ENCODE data around the gene MACC1. TPM values are rescaled to one million over a fixed set of nuclear protein-coding genes. Genes with fewer than 3 reads are reported as not detected.

MACC1 gene
- total RNA-seq, 2 experiments from 2014 or later, result 1.5 to 2.7 TPM

DNA sequence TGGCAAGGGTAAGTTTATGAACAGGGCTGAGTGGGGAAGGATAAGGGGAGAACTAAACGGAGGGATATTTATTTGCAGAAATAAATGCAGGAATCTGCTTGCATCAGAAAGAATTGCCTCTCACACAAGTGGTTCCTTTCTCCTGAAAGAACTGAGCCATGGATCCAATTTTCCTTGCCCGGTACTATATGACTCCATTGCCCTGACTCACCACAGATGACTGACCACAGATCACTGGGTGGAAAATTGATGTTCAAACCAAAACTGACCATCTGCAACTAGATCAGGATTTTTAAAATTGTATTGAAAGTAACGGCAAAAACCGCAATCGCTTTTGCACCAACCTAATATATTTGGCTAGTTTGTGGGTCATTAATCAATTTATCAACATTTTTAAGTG is 6.2 kb upstream of the MACC1 start:
- H3K4me1 Mint-ChIP-seq, result peaks cover 15% of the 10 kb centered on the region
- H3K36me3 Mint-ChIP-seq, result no peaks in the 10 kb centered on the region
- H3K9me3 Mint-ChIP-seq (ENCODE audit: low read depth), result no peaks in the 10 kb centered on the region
- CTCF ChIA-PET, result no interaction called here
- no peak overlapping the region for H3K27ac Mint-ChIP-seq
- DNase-seq (no peak), ATAC-seq (no peak)
- H3K4me3 Mint-ChIP-seq, result no peak overlapping the region
- no peaks in the 10 kb centered on the region for H3K27me3 Mint-ChIP-seq

DNA sequence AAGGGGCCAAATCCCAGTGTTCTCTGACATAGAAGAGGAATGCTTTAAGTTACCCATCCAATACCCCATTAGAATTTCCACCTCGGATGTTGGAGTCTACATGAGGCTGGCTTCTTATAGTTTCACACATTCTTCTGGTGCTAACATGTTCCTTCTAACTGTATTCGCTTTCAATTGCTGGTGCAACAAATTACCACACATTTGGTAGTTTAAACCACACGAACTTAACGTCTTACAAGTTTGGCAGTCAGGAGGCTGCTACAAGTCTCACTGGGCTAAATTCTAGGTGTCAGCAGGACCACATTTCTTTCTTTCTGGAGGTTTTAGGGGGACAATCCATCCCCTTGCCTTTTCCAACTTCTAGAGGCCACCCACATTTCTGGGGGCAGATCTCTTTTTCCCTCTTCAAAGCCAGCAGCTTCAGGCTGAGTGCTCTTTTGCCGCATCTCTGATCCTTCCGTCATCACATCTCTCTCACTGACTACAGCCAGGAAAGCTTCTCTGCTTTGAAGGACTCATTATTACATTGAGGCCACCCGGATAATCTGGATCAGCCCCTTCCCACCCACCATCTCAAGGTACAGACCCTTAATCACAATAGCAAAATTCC is 5.1 kb upstream of the MACC1 start:
- Mint-ChIP-seq H3K27me3 (no peaks in the 10 kb centered on the region), H3K36me3 (no peaks in the 10 kb centered on the region), H3K4me3 (no peak overlapping the region), H3K9me3 (ENCODE audit: low read depth) (no peaks in the 10 kb centered on the region), H3K4me1 (peaks cover 17% of the 10 kb centered on the region), H3K27ac (no peak overlapping the region)
- ATAC-seq, result no peak
- DNase-seq, result no peak
- CTCF ChIA-PET, result no interaction called here

DNA sequence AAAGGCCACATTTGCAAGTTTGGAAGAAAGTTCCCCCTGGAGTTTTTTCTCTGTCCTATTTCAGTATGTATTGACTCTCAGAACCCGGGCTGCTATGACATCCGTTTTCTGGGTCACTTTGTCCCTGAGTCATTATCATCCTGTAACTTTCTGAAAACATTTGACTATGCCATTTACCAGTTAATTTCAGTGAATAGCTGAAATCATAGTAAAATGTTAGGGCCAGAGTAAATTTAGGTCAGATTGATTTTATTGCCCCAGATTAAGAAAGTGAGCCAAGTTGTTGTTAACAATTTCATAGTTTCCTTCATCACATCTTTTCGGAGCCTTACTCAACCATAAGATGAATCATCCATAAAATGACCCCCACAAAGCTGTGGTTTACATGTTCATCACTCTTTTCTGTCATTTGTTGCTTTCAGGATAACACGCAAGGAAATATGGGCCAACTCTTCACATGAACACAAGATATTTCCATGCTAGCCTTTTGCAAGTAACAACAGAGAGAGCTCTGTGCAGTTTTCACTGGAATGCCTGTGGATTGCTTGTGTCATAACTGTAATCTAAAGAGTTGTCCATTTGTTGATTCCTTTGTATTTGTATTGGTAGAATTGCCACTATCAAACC is 3.9 kb upstream of the MACC1 start:
- Mint-ChIP-seq H3K4me1 (peaks cover 17% of the 10 kb centered on the region), H3K4me3 (no peak overlapping the region), H3K9me3 (ENCODE audit: low read depth) (no peaks in the 10 kb centered on the region), H3K36me3 (no peaks in the 10 kb centered on the region), H3K27me3 (no peaks in the 10 kb centered on the region), H3K27ac (peak overlapping the region; percentile 37)
- DNase-seq, result no peak
- ATAC-seq, result peak; percentile 32
- CTCF ChIA-PET, result no interaction called here

DNA sequence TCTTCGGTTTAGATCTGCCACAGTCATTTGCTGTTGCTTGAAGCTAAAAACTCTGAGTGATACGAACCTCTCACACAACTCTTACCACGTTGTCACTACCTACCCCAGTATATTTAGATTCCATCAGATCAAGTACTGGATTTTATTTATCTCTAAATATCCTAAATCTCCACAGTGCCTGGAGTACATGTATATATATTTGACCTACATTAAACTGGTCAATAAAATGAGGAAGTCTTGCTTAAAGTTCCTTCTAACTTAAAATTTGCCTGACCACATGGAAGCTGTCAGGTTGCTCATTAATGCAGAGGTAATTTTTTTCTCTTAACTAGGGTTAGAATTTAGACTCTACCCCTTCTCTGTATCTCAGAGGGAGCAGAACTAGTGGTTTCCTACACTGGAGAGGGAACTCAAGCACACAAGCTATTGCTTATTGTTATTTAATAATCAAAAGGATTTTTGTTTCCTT is 3.1 kb upstream of the MACC1 start:
- ATAC-seq (no peak), DNase-seq (no peak)
- CTCF ChIA-PET, result no interaction called here

DNA sequence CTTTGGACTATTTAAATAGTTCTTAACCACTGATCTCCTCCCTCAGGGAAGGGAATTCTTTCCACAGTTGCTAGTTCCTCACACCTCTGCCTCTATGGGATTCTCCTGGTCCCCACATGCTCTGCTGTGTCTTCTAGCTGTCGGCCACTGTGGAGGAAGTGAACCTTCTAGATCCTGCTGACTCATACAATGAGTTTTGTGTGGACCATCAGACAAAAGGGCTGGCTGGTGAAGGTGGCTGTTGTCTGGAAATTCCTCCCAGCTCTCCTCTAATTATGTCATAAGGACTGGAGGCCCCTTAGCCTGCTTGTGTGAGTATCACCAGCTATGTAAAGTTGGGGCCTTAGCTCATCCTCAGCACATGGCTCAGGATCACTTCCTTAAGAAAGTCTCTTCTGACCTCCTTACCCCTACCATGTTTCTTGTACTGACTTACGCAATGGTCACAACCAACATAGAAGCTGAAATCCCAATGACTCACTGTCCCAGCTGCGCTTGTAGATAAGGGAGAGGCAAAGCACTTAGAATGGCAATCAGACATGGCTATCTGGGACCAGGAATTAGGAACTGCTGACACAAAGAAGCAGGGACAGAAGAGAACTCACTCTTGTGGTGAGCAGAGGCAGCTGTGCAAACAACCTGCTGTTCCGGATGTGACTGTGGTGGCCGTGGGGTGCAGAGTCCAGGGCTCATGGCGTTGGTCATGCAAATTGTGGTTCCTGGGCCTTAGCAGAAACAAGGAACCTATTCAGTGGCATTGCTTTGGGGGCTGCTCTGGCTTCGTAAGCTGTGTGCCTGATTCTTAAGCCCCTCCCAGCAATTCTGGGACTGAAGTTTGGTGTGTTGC is 2.5 kb upstream of the MACC1 start:
- Mint-ChIP-seq H3K27me3 (no peaks in the 10 kb centered on the region), H3K9me3 (ENCODE audit: low read depth) (no peaks in the 10 kb centered on the region), H3K36me3 (no peaks in the 10 kb centered on the region), H3K27ac (peak overlapping the region; percentile 30), H3K4me3 (no peak overlapping the region), H3K4me1 (peaks cover 17% of the 10 kb centered on the region)
- DNase-seq, result peak; percentile 51
- CTCF ChIA-PET, result no interaction called here
- ATAC-seq, result peak; percentile 60

More for the DNA sequence above, 3.1 kb upstream of the MACC1 start:
- Mint-ChIP-seq H3K4me1 (peaks cover 17% of the 10 kb centered on the region), H3K27me3 (no peaks in the 10 kb centered on the region), H3K4me3 (no peak overlapping the region), H3K36me3 (no peaks in the 10 kb centered on the region), H3K9me3 (ENCODE audit: low read depth) (no peaks in the 10 kb centered on the region), H3K27ac (peak overlapping the region; percentile 30)

DNA sequence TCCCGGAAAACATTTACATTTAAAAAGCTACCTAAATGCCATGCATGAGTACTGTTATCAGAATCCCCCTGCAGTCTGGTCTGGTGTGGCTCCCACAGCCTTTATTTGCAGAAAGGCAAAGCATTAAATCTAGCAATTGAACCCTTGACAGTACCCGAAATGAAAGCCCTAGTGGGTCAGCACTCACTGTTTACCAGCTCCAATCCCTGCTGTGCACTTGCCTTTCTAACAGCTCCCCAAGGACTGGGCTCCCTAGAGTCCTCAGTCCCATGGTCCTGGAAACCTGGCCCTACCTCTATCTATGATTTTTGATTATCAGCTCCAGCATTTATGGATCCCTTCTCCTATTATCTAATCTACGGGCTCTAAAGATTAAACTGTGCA is 1.9 kb upstream of the MACC1 start:
- ATAC-seq (no peak), DNase-seq (no peak)
- Mint-ChIP-seq H3K4me3 (no peak overlapping the region), H3K4me1 (peaks cover 17% of the 10 kb centered on the region), H3K9me3 (ENCODE audit: low read depth) (no peaks in the 10 kb centered on the region), H3K27me3 (no peaks in the 10 kb centered on the region), H3K36me3 (no peaks in the 10 kb centered on the region), H3K27ac (no peak overlapping the region)
- CTCF ChIA-PET, result no interaction called here

DNA sequence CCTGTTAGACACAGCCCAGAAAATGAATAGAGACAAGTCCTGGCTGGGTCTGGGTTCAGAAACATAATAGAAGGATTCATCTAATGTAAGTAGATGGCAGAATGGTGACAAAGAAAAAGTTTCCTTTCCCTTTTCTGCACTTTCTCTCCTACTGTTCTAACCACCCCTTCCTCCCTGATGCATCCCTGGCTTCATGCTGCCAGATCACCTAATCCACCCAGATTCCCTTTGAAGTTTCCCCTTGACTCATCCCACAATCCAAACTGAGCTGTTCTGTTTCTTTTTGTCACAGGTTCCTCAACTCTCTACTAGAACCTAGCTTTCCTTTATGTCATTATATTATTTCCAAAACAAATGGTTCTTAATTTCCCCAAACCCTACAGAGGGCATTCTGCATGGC is 1.1 kb upstream of the MACC1 start:
- DNase-seq (no peak), ATAC-seq (no peak)
- H3K27me3 Mint-ChIP-seq, result no peaks in the 10 kb centered on the region
- CTCF ChIA-PET, result no interaction called here
- H3K4me1 Mint-ChIP-seq, result peaks cover 17% of the 10 kb centered on the region
- no peak overlapping the region for H3K27ac Mint-ChIP-seq
- no peaks in the 10 kb centered on the region for H3K36me3 Mint-ChIP-seq
- no peaks in the 10 kb centered on the region for H3K9me3 Mint-ChIP-seq (ENCODE audit: low read depth)
- H3K4me3 Mint-ChIP-seq, result no peak overlapping the region

DNA sequence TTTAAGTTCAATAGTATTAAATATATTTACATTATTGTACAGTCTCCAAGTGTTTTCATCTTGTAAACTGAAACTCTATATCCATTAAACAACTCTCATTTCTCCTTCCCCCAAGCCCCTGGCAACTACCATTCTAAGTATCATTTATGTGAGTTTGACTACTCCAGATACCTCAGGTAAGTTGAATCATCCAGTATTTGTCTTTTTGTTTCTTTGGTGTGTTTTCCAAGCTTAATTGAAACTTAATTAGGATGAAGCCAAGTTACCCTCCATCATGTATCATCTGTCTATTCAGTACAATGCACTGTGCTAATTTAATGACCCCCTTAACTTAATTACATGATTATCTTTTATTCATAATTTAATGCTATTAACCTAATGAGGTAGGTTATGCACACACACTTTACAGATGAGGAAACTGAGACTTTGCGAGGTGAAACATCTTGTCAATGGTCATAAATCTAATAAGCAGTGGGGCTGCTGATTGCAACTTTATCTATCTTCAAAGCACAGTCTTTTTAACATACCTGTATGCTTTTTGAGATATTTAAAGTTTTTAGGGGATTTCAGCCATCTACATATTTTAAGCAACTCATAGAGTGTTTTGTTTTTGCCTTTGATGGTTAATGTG is 663 bp downstream of the MACC1 start:
- Mint-ChIP-seq H3K27me3 (no peaks in the 10 kb centered on the region), H3K36me3 (no peaks in the 10 kb centered on the region), H3K4me3 (no peak overlapping the region), H3K27ac (no peak overlapping the region), H3K4me1 (peaks cover 17% of the 10 kb centered on the region), H3K9me3 (ENCODE audit: low read depth) (no peaks in the 10 kb centered on the region)
- ATAC-seq, result no peak
- CTCF ChIA-PET, result no interaction called here
- DNase-seq, result no peak

DNA sequence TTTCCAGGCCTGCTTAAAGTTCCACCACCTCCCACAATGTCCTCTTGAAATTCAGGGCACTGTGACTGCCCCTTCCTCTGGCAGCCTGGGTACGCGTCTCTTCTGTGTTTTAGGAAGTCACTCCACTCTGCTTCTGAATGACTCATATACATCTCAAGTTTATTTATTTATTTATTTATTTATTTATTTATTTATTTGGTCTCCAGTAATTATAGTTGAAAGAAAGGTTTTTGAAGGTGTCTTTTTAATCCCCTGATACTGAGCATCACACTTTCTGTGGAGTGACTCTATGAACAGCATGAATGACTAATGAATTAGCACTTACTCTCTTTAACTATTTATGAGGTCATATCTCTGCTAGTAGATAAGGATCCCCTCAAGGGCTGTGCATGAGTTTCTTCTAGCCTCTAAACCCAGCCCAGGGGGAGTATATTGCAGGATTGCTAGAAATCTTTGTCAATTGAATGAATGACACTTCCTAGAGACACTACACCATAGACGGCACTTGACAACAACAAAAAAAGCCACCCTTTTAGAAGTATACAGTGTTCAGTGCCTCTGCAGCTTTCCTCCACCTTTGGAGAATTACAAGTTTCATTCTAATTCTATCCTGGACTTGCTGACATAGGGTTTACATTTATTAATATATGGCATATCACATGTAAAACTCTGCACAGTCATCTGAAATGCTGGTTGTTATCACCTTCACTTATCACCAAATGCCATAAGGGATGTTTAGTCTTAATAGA is 2.1 kb downstream of the MACC1 start:
- no peak overlapping the region for H3K27ac Mint-ChIP-seq
- CTCF ChIA-PET, result no interaction called here
- H3K36me3 Mint-ChIP-seq, result peaks cover 3% of the 10 kb centered on the region
- ATAC-seq, result no peak
- no peak overlapping the region for H3K4me3 Mint-ChIP-seq
- peaks cover 4% of the 10 kb centered on the region for H3K9me3 Mint-ChIP-seq (ENCODE audit: low read depth)
- H3K27me3 Mint-ChIP-seq, result no peaks in the 10 kb centered on the region
- DNase-seq, result no peak
- H3K4me1 Mint-ChIP-seq, result peaks cover 14% of the 10 kb centered on the region

DNA sequence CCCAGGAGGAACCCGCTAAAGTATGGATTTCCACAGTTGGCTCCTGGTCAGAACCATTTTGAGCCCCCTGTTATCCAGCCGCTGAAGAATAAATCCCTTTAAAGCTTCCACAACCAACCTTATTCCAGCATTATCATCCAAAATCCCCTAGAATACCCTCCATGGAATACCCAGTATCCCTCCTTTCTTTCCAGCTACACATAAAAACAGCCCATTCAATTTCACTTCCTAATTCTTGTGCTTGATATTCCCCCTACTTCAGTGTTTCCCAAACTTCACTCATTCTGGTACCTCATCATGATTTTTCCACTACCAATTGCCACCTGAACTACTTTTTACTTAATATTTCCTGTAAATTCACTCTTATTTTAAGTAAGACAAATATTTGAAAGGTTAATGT is 3.1 kb downstream of the MACC1 start:
- CTCF ChIA-PET, result no interaction called here
- DNase-seq, result no peak

DNA sequence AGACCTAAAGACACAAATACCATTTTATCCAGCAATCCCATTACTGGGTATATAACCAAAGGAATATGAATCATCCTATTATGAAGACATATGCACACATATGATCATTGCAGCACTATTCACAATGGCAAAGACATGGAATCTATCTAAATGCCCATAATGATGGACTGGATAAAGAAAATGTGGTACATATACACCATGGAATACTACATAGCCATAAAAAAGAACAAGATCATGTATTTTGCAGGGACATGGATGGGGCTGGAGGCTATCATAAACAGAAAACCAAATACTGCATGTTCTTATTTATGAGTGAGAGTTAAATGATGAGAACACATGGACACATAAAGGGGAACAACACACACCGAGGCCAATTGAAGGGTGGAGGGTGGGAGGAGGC is 3.8 kb downstream of the MACC1 start:
- no peak overlapping the region for H3K4me3 Mint-ChIP-seq
- ATAC-seq, result no peak
- no peak for DNase-seq
- H3K9me3 Mint-ChIP-seq (ENCODE audit: low read depth), result peaks cover 5% of the 10 kb centered on the region
- H3K27me3 Mint-ChIP-seq, result no peaks in the 10 kb centered on the region
- no peak overlapping the region for H3K27ac Mint-ChIP-seq
- H3K36me3 Mint-ChIP-seq, result peaks cover 3% of the 10 kb centered on the region
- peaks cover 2% of the 10 kb centered on the region for H3K4me1 Mint-ChIP-seq
- CTCF ChIA-PET, result no interaction called here

More for the DNA sequence above, 3.1 kb downstream of the MACC1 start:
- Mint-ChIP-seq H3K4me1 (peaks cover 6% of the 10 kb centered on the region), H3K4me3 (no peak overlapping the region), H3K9me3 (ENCODE audit: low read depth) (peaks cover 4% of the 10 kb centered on the region), H3K36me3 (peaks cover 3% of the 10 kb centered on the region), H3K27me3 (no peaks in the 10 kb centered on the region), H3K27ac (no peak overlapping the region)
- no peak for ATAC-seq

DNA sequence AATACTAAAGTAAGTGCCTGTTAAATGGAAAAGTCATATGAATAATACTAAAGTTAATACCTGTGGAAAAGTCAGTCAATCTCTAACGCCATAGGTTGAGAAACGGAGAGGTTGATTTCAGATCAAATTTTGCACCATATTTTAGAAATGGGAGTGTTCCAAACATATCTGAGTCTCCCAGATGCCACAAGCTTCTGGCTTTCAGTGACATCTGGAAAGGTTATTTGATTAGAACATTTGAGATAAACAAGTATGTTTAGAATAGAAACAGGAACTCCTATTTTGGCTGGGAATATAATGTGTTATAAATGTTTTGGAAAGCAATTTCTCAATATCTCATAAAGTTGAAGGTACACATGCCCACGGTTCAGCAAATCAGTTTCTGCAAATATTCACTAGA is 5.8 kb downstream of the MACC1 start:
- CTCF ChIA-PET, result no interaction called here
- peaks cover 11% of the 10 kb centered on the region for H3K9me3 Mint-ChIP-seq (ENCODE audit: low read depth)
- H3K27ac Mint-ChIP-seq, result no peak overlapping the region
- H3K27me3 Mint-ChIP-seq, result no peaks in the 10 kb centered on the region
- DNase-seq (no peak), ATAC-seq (no peak)
- H3K36me3 Mint-ChIP-seq, result peaks cover 3% of the 10 kb centered on the region
- no peak overlapping the region for H3K4me3 Mint-ChIP-seq
- no peaks in the 10 kb centered on the region for H3K4me1 Mint-ChIP-seq

DNA sequence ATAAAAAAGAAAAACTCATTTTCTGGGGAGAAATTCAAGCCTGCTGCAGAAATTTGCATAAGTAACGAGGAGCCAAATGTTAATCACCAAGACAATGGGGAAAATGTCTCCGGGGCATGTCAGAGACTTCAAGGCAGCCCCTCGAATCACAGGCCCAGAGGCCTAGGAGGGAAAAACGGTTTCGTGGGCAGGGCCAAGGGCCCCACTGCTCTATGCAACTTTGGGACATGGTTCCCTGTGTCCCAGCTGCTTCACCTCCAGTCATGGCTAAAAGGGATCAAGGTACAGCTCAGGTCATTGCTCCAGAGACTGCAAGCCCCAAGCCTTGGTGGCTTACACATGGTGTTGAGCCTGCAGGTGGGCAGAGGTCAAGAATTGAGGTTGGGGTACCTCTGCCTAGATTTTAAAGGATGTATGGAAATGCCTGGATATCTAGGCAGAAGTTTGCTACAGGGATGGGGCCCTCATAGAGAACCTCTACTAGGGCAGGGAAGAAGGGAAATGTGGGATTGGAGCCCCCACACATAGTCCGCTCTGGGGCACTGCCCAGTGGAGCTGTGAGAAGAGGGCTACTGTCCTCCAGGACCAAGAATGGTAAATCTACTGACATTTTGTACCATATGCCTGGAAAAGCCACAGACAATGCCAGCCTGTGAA is 8.4 kb downstream of the MACC1 start:
- H3K27me3 Mint-ChIP-seq, result no peaks in the 10 kb centered on the region
- no peak overlapping the region for H3K27ac Mint-ChIP-seq
- no peak for ATAC-seq
- peaks cover 3% of the 10 kb centered on the region for H3K36me3 Mint-ChIP-seq
- no peaks in the 10 kb centered on the region for H3K4me1 Mint-ChIP-seq
- H3K4me3 Mint-ChIP-seq, result no peak overlapping the region
- no peak for DNase-seq
- peaks cover 17% of the 10 kb centered on the region for H3K9me3 Mint-ChIP-seq (ENCODE audit: low read depth)
- CTCF ChIA-PET, result no interaction called here
